A549 (cell line): ENCODE results near the gene MINDY1. TPM values are rescaled to one million over a fixed set of nuclear protein-coding genes. Genes with fewer than 3 reads are reported as not detected.

Source experiments
- ATAC-seq, 2 experiments: fragments of 200-7000 bp in 1 of 2; fragments of >200 bp in 1 of 2; cut with Nextera tagmentation in 1 of 2; cut with Tn5 transposase in 1 of 2; 3 replicates each; pipeline versions ENCODE4 v1.8.0 to v1.9.1; 2018 to 2020; ENCODE audit warnings: mild to moderate bottlenecking in 1 of 2, moderate library complexity in 1 of 2
- CTCF ChIA-PET: fragments of 300-600 bp; sonication (Branson Sonifier 250); formaldehyde crosslinking; extraction: SDS; loops from one replicate; lab custom pipeline; 2021; ENCODE audit warnings: antibody characterized with exemption, inconsistent platforms; lab: Yijun Ruan, JAX
- POLR2A ChIA-PET: fragments of 350-600 bp; formaldehyde crosslinking; extraction: SDS; loops from one replicate; lab custom pipeline; 2021; ENCODE audit warnings: antibody characterized with exemption, inconsistent platforms; lab: Yijun Ruan, JAX
- DNase-seq, 2 experiments: peaks; one replicate each; pipeline versions ENCODE4 v3.0.0 to v3.0.0-alpha.2; 2011 to 2016; ENCODE audit warnings: low read depth in 1 of 2, low spot score in 1 of 2
- FAIRE-seq: peaks from 2 replicates; lab custom pipeline; 2011; peaks lifted over from hg19 to GRCh38; lab: Jason Lieb, UNC
- H3K27ac ChIP-seq, 2 experiments: fragments of >200 bp; sonication (Bioruptor Twin); formaldehyde crosslinking; 3 replicates each; pipeline ENCODE4 v1.5.1; 2016 to 2017
- H3K4me1 ChIP-seq: fragments of >200 bp; sonication (Bioruptor Twin); formaldehyde crosslinking; 3 replicates; pipeline ENCODE4 v1.6.1; 2016
- H3K4me2 ChIP-seq: fragments of >200 bp; sonication (Bioruptor Twin); formaldehyde crosslinking; 3 replicates; pipeline ENCODE4 v1.6.1; 2016
- H3K4me3 ChIP-seq: fragments of >200 bp; sonication (Bioruptor Twin); formaldehyde crosslinking; 3 replicates; pipeline ENCODE4 v1.5.1; 2016
- H3K9me3 ChIP-seq: fragments of >200 bp; sonication (Bioruptor Twin); formaldehyde crosslinking; 3 replicates; pipeline ENCODE4 v1.6.1; 2016
- CEBPB ChIP-seq, 2 experiments: fragments of >200 bp in 1 of 2; sonication (Bioruptor Twin) in 1 of 2; formaldehyde crosslinking in 1 of 2; IDR thresholded peaks; 2 replicates each; pipeline ENCODE4 v1.6.1; 2012 to 2016
- CHD2 ChIP-seq: fragments of 150-350 bp; IDR thresholded peaks from 2 replicates; pipeline ENCODE4 v1.6.1; 2014; ENCODE audit warnings: low read length; ENCODE audit not compliant: partially characterized antibody
- CTCF ChIP-seq: fragments of >200 bp; sonication (Bioruptor Twin); formaldehyde crosslinking; IDR thresholded peaks from 3 replicates; pipeline ENCODE4 v1.5.1; 2016
- EP300 ChIP-seq, 2 experiments: fragments of >200 bp; sonication (Bioruptor Twin); formaldehyde crosslinking; IDR thresholded peaks; 2 replicates in 1 of 2; 3 replicates in 1 of 2; pipeline ENCODE4 v1.6.1; 2016 to 2017
- JUN ChIP-seq, 2 experiments: fragments of >200 bp; sonication (Bioruptor Twin); formaldehyde crosslinking; IDR thresholded peaks; 2 replicates in 1 of 2; 3 replicates in 1 of 2; pipeline ENCODE4 v1.6.1; 2016 to 2017
- KDM5A ChIP-seq: fragments of 200-600 bp; sonication (generic); IDR thresholded peaks from 2 replicates; pipeline ENCODE4 v1.6.1; 2016; ENCODE audit warnings: antibody characterized with exemption, mild to moderate bottlenecking
- MAFK ChIP-seq: fragments of 450-650 bp; IDR thresholded peaks from 2 replicates; pipeline ENCODE4 v1.6.1; 2014; ENCODE audit not compliant: partially characterized antibody
- MAX ChIP-seq: IDR thresholded peaks from 2 replicates; pipeline ENCODE4 v1.6.1; 2012
- MAZ ChIP-seq: fragments of 150-350 bp; IDR thresholded peaks from 2 replicates; pipeline ENCODE4 v1.6.1; 2014; ENCODE audit warnings: antibody characterized with exemption, low read depth, low read length, borderline replicate concordance
- PHF8 ChIP-seq: fragments of 200-600 bp; sonication (generic); IDR thresholded peaks from 2 replicates; pipeline ENCODE4 v1.6.1; 2016; ENCODE audit warnings: low read depth, mild to moderate bottlenecking, antibody characterized with exemption, moderate library complexity, borderline replicate concordance
- POLR2AphosphoS2 ChIP-seq: conservative IDR thresholded peaks from 2 replicates; pipeline ENCODE4 v1.6.1; 2012; ENCODE audit warnings: low read length, improper control_type of control experiment, inconsistent platforms
- RAD21 ChIP-seq, 2 experiments: fragments of >200 bp in 1 of 2; sonication (Bioruptor Twin) in 1 of 2; formaldehyde crosslinking in 1 of 2; IDR thresholded peaks in 1 of 2; conservative IDR thresholded peaks in 1 of 2; 2 replicates in 1 of 2; 3 replicates in 1 of 2; pipeline ENCODE4 v1.6.1; 2012 to 2018; ENCODE audit warnings: inconsistent platforms in 1 of 2
- RARB ChIP-seq: fragments of 250-450 bp; sonication (Bioruptor Pico); IDR thresholded peaks from 2 replicates; pipeline ENCODE4 v1.8.0; 2021; ENCODE audit warnings: mild to moderate bottlenecking, moderate library complexity
- RCOR1 ChIP-seq: fragments of 150-350 bp; IDR thresholded peaks from 2 replicates; pipeline ENCODE4 v1.6.1; 2014; ENCODE audit warnings: antibody characterized with exemption, low read length, low read depth
- REST ChIP-seq: fragments of 200-600 bp; sonication (generic); IDR thresholded peaks from 2 replicates; pipeline ENCODE4 v1.6.1; 2016; ENCODE audit warnings: antibody characterized with exemption, mild to moderate bottlenecking, moderate library complexity
- SMC3 ChIP-seq: fragments of >200 bp; sonication (Bioruptor Twin); formaldehyde crosslinking; IDR thresholded peaks from 3 replicates; pipeline ENCODE4 v1.6.1; 2018; ENCODE audit warnings: inconsistent platforms
- SREBF2 ChIP-seq: fragments of 450-650 bp; IDR thresholded peaks from 2 replicates; pipeline ENCODE4 v1.6.1; 2014; ENCODE audit warnings: mild to moderate bottlenecking, moderate library complexity
- USF2 ChIP-seq: fragments of 450-650 bp; IDR thresholded peaks from 2 replicates; pipeline ENCODE4 v1.6.1; 2014; ENCODE audit warnings: antibody characterized with exemption
- ZNF302 ChIP-seq: fragments of 250-450 bp; sonication (Bioruptor Pico); IDR thresholded peaks from 2 replicates; pipeline ENCODE4 v1.9.0; 2021; ENCODE audit warnings: inconsistent platforms, mild to moderate bottlenecking, moderate library complexity
- ZSCAN20 ChIP-seq: fragments of 250-450 bp; sonication (Bioruptor Pico); IDR thresholded peaks from 2 replicates; pipeline ENCODE4 v1.8.0; 2022; ENCODE audit warnings: mild to moderate bottlenecking, moderate library complexity
- WGBS: methylation state at CpG from one replicate; pipeline ENCODE4 v1.1.6; 2017; ENCODE audit errors: missing lambda C conversion rate; 5-methylcytosine and 5-hydroxymethylcytosine counted together
- polyA minus RNA-seq: library from RNA; depleted of rRNA, polyadenylated mRNA; stranded (reverse); fragments of >200 nt; gene quantifications from 2 replicates; pipeline ENCODE4 v1.2.3, GENCODE V29; 2011; rRNA and poly(A)+ RNA removed
- polyA plus RNA-seq, 4 experiments: library from polyadenylated mRNA; depleted of rRNA in 3 of 4; stranded (reverse); fragments of >200 nt; fragmentation: RNase III in 1 of 4; extraction: RNeasy Plus Mini Kit Qiagen cat#74134 plus additional on column Dnase treatment in 1 of 4; gene quantifications; 2 replicates in 3 of 4; 3 replicates in 1 of 4; pipeline ENCODE4 v1.2.3, GENCODE V29; 2011 to 2017

Gene MINDY1
- polyA plus RNA-seq (2011; rRNA removed) (5.2 and 7.9 TPM in 2 replicates), polyA plus RNA-seq (2017; fragmentation: RNase III; extraction: RNeasy Plus Mini Kit Qiagen cat#74134 plus additional on column Dnase treatment) (4.0 to 4.8 TPM (median 4.8 TPM) in 3 replicates), polyA minus RNA-seq (10.1 and 10.7 TPM in 2 replicates)
- polyA plus RNA-seq (2012; cell fraction: cytosol; rRNA removed): 3.0 and 3.8 TPM in 2 replicates
- polyA plus RNA-seq (2012; cell fraction: nucleus; rRNA removed): 7.3 and 8.9 TPM in 2 replicates

GRCh38 chr1:151006327-151007052 is at the start of gene MINDY1:
Gene MINDY1 (minus strand): TSS chr1:151006902. CDS start chr1:151002617, 4,285 bp downstream.
- FAIRE-seq (no peak), ATAC-seq (peak; percentile 91 to 92), DNase-seq (peak; percentile 85 to 95)
- H3K4me1 ChIP-seq: peaks cover 36% of the 10 kb centered on the region
- no peaks in the 10 kb centered on the region for H3K9me3 ChIP-seq
- H3K4me2 ChIP-seq: peak within 1 kb of the TSS; percentile 90
- POLR2A ChIA-PET: interaction anchor here (0.5 to 1.7 kb wide), 9 partner anchors 25 to 438 kb away, joined by 3 to 8 read pairs (median 3); partner anchors contain the start of genes C1orf56, ENSA and MCL1
- CTCF ChIA-PET: interaction anchor here (0.7 to 24.0 kb wide), 24 partner anchors 9 to 608 kb away, joined by 3 to 586 read pairs (median 4); partner anchors contain the start of genes ANXA9, C1orf56, CDC42SE1 and CERS2
- TF ChIP-seq EP300 (IDR thresholded peaks at IDR 0.05): no peak
- no peak for TF ChIP-seq USF2
- TF ChIP-seq MAFK: peak; percentile 26
- TF ChIP-seq ZSCAN20 (CRISPR knock-in tag): no peak
- peak; percentile 36; the same call in 1 of the 2 replicates for TF ChIP-seq REST
- TF ChIP-seq CTCF: peak; percentile 35; the same call in 2 of the 3 replicates
- TF ChIP-seq RAD21 (conservative IDR thresholded peaks at IDR 0.05 in 1 of 2, IDR thresholded peaks at IDR 0.05 in 1 of 2): peak; percentile 43 to 54; a peak in 4 of 5 replicates
- H3K4me3 ChIP-seq: peak within 1 kb of the TSS; percentile 88
- 8% methylated on average over 18 of the region's 18 CpGs for WGBS
- peak within 1 kb of the TSS; percentile 77 to 95 for H3K27ac ChIP-seq

- CTCF ChIA-PET: interaction anchor here (1.2 to 7.8 kb wide), 3 partner anchors 9 to 18 kb away, joined by 3 to 86 read pairs (median 7); partner anchors contain the start of genes C1orf56 and GABPB2
- WGBS: 48% methylated on average over 2 of the region's 2 CpGs
- H3K4me3 ChIP-seq: no peak overlapping the region
- DNase-seq (no peak), ATAC-seq (no peak), FAIRE-seq (no peak)
- H3K9me3 ChIP-seq: no peaks in the 10 kb centered on the region
- POLR2A ChIA-PET: no interaction called here
- peak overlapping the region in 1 of 2 experiments; percentile 21; a peak in 1 of 6 replicates for H3K27ac ChIP-seq
- H3K4me1 ChIP-seq: peaks cover 29% of the 10 kb centered on the region
- peak overlapping the region; percentile 98 for H3K4me2 ChIP-seq
- TF ChIP-seq MAX (no peak), SREBF2 (no peak), REST (no peak), KDM5A (no peak), CTCF (no peak), CHD2 (no peak), PHF8 (no peak), MAZ (no peak), RCOR1 (no peak), ZNF302 (CRISPR knock-in tag) (no peak), ZSCAN20 (CRISPR knock-in tag) (no peak), RARB (CRISPR knock-in tag) (no peak), SMC3 (no peak), POLR2AphosphoS2 (no peak), CEBPB (IDR thresholded peaks at IDR 0.05) (no peak), JUN (IDR thresholded peaks at IDR 0.05) (no peak)
These were observed 49.4 kb upstream of the MINDY1 start for GRCh38 chr1:151056149-151056548.
